GM21447 (cell line): ENCODE measurements around the gene EYA2.
"Not testable (repeated sequence)": the region's sequence is repeated elsewhere in the genome, so short reads cannot be mapped to it uniquely, and the experiment has no call there.

ENCODE experiments used
- ATAC-seq: cut with Tn5 transposase; IDR thresholded peaks from one replicate; pipeline ENCODE4 v1.9.1; 2021; ENCODE audit not compliant: unreplicated experiment

Gene EYA2

GRCh38 chr20:46929902-46930301, 35.3 kb downstream of the EYA2 start:
- no peak for ATAC-seq

- ATAC-seq, result no peak
Measured at GRCh38 chr20:46930640-46931339, 36.1 kb downstream of the EYA2 start.

- ATAC-seq, result no peak
Measured at GRCh38 chr20:46931699-46932098, 37.1 kb downstream of the EYA2 start.

- ATAC-seq, result not testable (repeated sequence)
Measured at GRCh38 chr20:46932439-46932838, 37.8 kb downstream of the EYA2 start.

- ATAC-seq, result no peak
Measured at GRCh38 chr20:46933150-46933549, 38.5 kb downstream of the EYA2 start.

GRCh38 chr20:46934746-46935287, 40.2 kb downstream of the EYA2 start:
- ATAC-seq, result no peak

GRCh38 chr20:46935394-46936017, 40.9 kb downstream of the EYA2 start:
- no peak for ATAC-seq

GRCh38 chr20:46936415-46937156, 41.9 kb downstream of the EYA2 start:
- ATAC-seq, result no peak

- ATAC-seq, result no peak
Measured at GRCh38 chr20:46937157-46937523, 42.5 kb downstream of the EYA2 start.

- no peak for ATAC-seq
Measured at GRCh38 chr20:46937533-46938226, 43.0 kb downstream of the EYA2 start.

GRCh38 chr20:46938434-46938833, 43.8 kb downstream of the EYA2 start:
- no peak for ATAC-seq

GRCh38 chr20:46939031-46939965, 44.7 kb downstream of the EYA2 start:
- ATAC-seq, result no peak

- ATAC-seq, result no peak
Measured at GRCh38 chr20:46940616-46941015, 46.0 kb downstream of the EYA2 start.

- ATAC-seq, result no peak
Measured at GRCh38 chr20:46941404-46941803, 46.8 kb downstream of the EYA2 start.

GRCh38 chr20:46943861-46944591, 49.4 kb downstream of the EYA2 start:
- no peak for ATAC-seq

GRCh38 chr20:46945465-46945864, 50.8 kb downstream of the EYA2 start:
- no peak for ATAC-seq

GRCh38 chr20:46946181-46946624, 51.6 kb downstream of the EYA2 start:
- no peak for ATAC-seq

- no peak for ATAC-seq
Measured at GRCh38 chr20:46946796-46947195, 52.2 kb downstream of the EYA2 start.

GRCh38 chr20:46948081-46948480, 53.4 kb downstream of the EYA2 start:
- no peak for ATAC-seq
